Colon (tissue), 2 donors: ENCODE measurements around the gene ARHGAP23.
"Not testable (repeated sequence)": the region's sequence is repeated elsewhere in the genome, so short reads cannot be mapped to it uniquely, and the experiment has no call there.

Experiments used
- FAIRE-seq: peaks from 2 replicates; lab custom pipeline; 2012; peaks lifted over from hg19 to GRCh38; lab: Jason Lieb, UNC
- donor health status: control.
- donor health status: control.

Gene ARHGAP23

DNA sequence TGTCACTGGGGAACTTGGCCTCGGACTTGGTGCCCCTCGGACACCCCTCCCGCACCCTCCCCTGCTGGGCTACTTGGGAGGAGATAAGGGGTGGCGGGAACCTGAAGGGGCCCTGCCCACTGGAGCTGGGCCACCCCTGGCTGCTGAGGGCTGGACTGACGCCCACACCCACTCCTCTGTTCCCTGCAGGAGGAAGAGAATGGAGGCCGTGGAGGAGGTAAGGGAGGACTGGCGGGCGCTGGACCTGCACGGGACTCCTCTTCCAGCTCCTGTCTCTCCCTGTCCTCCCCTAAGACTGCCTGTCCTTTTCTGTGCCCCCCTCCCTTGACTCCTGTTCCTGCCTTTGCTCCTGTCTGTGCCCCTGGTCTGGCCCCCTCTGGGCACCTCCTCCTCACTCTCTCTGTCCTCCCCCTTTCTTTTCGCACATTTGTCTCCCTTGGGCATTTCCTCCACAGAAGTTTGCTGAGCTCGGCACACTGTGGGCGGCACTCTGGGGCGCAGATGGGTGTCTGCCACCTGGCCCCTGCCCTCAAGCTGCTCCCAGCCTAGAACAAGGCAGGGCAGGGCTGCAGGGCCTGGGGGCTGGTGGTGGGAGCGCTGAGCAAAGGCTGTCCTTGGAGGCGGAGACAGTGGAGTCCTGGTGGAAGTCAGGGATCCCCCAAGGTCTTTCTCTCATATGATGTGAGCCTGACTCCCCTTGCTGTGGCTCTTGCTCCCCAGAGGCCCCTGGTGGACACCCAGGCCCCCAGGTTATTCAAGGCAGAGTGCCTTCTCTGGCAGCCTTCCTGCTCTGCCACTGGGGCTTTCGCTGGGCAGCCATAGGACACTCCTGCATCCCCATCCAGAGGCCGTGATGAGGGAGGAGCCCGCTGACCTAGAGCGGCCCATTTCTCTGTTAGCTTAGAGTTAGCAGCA is 32.7 kb downstream of the ARHGAP23 start:
- no peak for FAIRE-seq

GRCh38 chr17:38461683-38462082 is 33.4 kb downstream of the ARHGAP23 start:
- FAIRE-seq = no peak

DNA sequence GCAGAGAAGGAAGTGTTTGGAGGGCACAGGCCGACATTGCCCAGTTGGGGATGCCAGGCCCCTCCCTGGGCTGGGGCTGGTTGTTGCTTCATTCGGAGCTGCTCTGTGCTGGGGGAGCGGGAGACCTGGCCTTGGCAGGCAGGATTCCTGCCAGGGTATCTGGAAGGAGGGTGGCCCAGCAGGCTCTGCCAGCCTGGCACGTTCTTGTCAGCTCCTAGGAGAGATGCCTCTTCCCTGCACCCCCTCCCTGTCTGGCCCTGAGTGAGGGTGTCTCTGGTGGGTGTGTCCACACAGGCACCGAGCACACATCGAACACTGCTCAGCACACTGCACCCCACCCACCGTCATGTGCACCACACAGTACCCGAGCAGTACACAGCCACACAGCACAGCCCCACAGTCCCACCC is 35.2 kb downstream of the ARHGAP23 start:
- FAIRE-seq = no peak

- FAIRE-seq = no peak
Measured at GRCh38 chr17:38464251-38464722, 36.0 kb downstream of the ARHGAP23 start.

- no peak for FAIRE-seq
Measured at GRCh38 chr17:38464723-38465390, 36.6 kb downstream of the ARHGAP23 start.

DNA sequence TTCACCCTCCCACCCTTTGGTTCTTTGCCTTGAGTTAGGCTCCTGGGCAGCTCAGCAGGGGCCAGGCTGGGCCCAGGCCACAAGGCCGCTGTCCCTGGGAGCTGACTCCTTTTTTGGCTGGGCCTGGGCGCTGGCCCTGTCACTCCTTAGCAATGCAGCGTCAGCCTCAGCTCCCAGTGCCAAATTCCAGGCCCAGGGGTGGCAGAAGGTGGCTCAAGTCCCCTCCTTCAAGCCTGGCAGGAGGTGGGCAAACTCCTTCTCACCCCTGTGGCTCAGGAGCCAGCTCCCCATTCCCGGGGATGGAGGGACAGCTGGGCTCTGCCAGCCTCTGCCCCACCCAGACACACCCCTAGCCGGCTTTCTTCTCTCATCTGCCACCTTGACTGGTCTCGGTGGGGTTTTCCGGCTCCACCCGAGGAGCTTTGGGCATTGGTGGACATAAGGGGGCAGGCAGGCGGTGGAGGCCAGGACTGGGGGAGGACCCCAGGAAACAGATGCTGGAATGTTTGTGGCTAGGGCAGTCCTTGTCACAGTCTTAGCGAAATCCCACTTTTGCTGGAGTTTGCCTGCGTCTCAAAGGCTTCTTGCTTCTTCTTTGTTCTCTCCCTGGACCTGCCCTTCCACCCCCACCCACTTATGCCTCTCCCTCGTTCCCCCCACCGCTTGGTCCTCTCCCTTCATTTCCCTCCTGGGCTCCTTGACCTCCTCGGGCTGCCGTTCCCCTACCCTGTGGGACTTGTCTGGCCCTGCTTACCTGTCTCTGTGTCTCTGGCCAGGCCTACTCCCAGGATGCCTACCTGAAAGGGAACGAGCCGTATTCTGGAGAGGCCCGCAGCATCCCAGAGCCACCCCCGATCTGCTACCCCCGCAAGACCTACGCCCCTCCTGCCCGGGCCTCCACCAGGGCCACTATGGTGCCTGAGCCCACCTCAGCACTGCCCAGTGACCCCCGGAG is 37.4 kb downstream of the ARHGAP23 start:
- no peak for FAIRE-seq

GRCh38 chr17:38466346-38467315 is 38.4 kb downstream of the ARHGAP23 start:
- FAIRE-seq = no peak

DNA sequence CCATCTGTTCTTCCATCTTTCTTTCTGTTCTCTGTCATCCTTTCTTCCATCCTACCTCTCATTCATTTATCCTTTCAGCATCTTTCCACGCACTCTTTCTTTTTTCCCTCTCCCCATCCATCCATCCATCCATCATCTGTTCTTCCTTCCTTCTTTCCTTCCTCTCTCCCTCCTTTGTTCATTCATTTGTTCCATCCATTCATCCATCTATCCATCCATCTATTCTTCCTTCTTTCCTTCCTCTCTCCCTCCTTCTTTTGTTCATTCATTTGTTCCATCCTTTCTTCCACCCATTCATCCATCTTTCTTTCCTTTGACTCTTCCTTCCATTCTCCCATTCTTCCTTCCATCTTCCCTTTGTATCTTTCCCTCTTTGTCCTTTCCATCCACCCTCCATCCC is 39.2 kb downstream of the ARHGAP23 start:
- no peak for FAIRE-seq

DNA sequence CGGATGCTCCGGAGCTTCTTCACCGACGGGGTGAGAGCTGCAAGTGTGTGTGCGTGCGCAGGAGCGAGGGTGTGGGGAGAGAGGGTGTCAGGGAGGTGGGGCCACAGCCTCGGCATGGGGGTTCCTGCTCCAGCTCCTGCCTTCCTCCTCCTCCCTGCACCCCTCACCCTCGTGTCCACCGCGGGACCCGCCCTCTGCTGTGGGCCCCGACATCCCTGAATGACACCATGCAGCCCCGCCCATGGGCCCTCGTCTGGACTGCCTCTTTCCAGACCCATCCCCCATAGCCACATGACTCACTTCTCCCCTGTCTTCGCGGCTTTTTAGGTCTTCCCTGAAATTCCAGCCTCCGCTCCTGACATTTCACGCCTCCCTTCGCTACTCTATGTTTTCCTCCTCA is 41.6 kb downstream of the ARHGAP23 start:
- FAIRE-seq = no peak

- not testable (repeated sequence) for FAIRE-seq
Measured at GRCh38 chr17:38471253-38471652, 43.0 kb downstream of the ARHGAP23 start.

GRCh38 chr17:38474666-38475065 is 46.4 kb downstream of the ARHGAP23 start:
- not testable (repeated sequence) for FAIRE-seq

- no peak for FAIRE-seq
Measured at GRCh38 chr17:38476549-38476948, 48.3 kb downstream of the ARHGAP23 start.

- not testable (repeated sequence) for FAIRE-seq
Measured at GRCh38 chr17:38477417-38477816, 49.2 kb downstream of the ARHGAP23 start.

GRCh38 chr17:38477951-38478350 is 49.7 kb downstream of the ARHGAP23 start:
- FAIRE-seq = not testable (repeated sequence)

GRCh38 chr17:38478667-38479066 is 50.4 kb downstream of the ARHGAP23 start:
- FAIRE-seq = not testable (repeated sequence)

DNA sequence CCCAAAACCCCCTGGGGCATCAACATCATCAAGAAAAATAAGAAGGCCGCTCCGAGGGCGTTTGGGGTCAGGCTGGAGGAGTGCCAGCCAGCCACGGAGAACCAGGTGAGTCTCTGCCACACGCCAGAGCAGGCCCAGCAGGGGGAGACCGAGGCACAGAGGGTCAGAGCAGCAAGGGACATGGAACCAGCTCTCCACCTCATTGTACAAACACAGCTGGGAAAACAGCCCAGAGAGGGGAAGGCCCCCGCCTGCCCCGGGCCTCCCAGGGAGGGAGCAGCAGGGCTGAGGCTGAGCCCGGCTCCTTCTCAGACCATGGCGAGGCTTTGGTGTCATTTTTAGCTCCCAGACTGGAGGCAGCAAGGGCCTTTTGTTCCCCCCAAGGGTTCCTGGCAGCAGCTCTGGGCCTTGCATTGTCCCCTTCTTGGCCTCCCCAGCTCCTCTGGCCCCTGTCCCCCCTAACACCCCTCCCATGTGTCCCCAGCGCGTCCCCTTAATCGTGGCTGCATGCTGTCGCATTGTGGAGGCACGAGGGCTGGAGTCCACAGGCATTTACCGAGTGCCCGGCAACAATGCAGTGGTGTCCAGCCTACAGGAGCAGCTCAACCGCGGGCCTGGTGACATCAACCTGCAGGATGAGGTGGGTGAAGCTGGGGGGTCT is 53.9 kb downstream of the ARHGAP23 start:
- FAIRE-seq = not testable (repeated sequence)

DNA sequence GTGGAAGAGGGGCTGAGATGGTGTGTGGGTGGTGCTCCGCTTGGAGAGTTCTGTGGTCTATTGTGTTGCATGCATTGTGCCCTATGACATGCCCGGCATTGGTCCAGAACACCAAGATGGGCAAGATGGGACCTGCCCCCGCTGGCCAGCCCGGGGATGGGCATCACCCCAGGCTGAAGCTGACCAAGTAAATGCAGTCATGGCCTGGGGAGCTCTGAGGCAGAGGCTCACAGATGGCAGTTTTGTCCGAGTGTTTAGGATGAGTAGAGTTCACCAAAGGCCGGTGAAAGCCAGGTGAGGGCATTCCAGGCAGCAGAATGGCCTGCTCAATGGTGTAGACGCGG is 54.4 kb downstream of the ARHGAP23 start:
- not testable (repeated sequence) for FAIRE-seq

- not testable (repeated sequence) for FAIRE-seq
Measured at GRCh38 chr17:38484242-38485145, 56.2 kb downstream of the ARHGAP23 start.

DNA sequence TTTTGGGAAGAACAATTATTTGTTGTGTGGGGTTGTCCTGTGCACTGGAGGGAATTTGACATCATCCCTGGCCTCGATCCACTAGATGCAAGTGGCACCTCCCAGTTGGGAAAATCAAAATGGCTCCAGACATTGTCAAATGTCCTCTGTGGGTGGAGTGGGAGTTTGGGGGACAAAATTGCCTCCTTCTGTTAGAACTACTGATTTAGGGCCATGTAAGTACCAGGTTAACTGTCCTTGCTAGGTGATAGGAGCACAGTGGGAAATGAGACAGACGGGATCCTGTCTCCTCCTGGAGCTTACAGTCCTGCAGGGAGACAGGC is 56.8 kb downstream of the ARHGAP23 start:
- FAIRE-seq = no peak
